Astrocyte of the hippocampus (primary cell): ENCODE results near the gene NBAS.

Experiments
- DNase-seq: peaks from one replicate; pipeline ENCODE4 v3.0.0; 2011; ENCODE audit warnings: low read depth, low spot score

The NBAS gene

GRCh38 chr2:15311201-15311907, 249.8 kb downstream of the NBAS start:
- peak; percentile 15 for DNase-seq

GRCh38 chr2:15307526-15307925, 253.6 kb downstream of the NBAS start:
- DNase-seq = no peak

GRCh38 chr2:15306706-15307105, 254.4 kb downstream of the NBAS start:
- no peak for DNase-seq

- DNase-seq = no peak
Observed at GRCh38 chr2:15303874-15304273, 257.3 kb downstream of the NBAS start.

GRCh38 chr2:15302154-15302553, 259.0 kb downstream of the NBAS start:
- no peak for DNase-seq

- DNase-seq = no peak
Observed at GRCh38 chr2:15300624-15301573, 260.2 kb downstream of the NBAS start.

GRCh38 chr2:15299904-15300520, 261.1 kb downstream of the NBAS start:
- DNase-seq = no peak

- DNase-seq = no peak
Observed at GRCh38 chr2:15298770-15299169, 262.4 kb downstream of the NBAS start.

GRCh38 chr2:15293262-15293937, 267.7 kb downstream of the NBAS start:
- no peak for DNase-seq

- DNase-seq = no peak
Observed at GRCh38 chr2:15287447-15288184, 273.5 kb downstream of the NBAS start.

- DNase-seq = no peak
Observed at GRCh38 chr2:15284614-15285013, 276.5 kb downstream of the NBAS start.

GRCh38 chr2:15281681-15282080, 279.5 kb downstream of the NBAS start:
- no peak for DNase-seq

- no peak for DNase-seq
Observed at GRCh38 chr2:15279201-15279876, 281.8 kb downstream of the NBAS start.

GRCh38 chr2:15278296-15278695, 282.8 kb downstream of the NBAS start:
- DNase-seq = no peak

GRCh38 chr2:15275346-15275745, 285.8 kb downstream of the NBAS start:
- no peak for DNase-seq

- no peak for DNase-seq
Observed at GRCh38 chr2:15273452-15273851, 287.7 kb downstream of the NBAS start.

GRCh38 chr2:15272942-15273341, 288.2 kb downstream of the NBAS start:
- DNase-seq = no peak

GRCh38 chr2:15271941-15272542, 289.1 kb downstream of the NBAS start:
- DNase-seq = no peak

GRCh38 chr2:15271276-15271675, 289.9 kb downstream of the NBAS start:
- DNase-seq = no peak

- DNase-seq = no peak
Observed at GRCh38 chr2:15269043-15269442, 292.1 kb downstream of the NBAS start.
